ENCODE results near the gene PRKRIP1.

PRKRIP1 gene

DNA sequence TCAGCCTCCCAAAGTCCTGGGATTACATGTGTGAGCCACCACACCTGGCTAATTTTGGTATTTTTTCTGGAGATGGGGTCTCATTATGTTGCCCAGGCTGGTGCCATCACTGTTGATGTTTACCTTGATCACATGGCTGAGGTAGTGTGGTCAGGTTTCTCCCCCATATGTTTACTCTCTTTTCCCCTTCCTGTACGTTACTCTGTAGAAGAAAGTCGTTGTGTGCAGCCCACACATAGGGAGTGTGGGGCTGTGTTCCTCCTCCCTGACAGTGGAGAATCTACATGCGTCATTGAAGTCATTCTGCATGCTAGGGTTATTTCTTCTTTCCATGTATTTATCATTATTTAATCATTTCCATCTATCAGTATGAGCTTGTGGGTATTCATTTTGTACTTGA lies 20.9 kb downstream of the PRKRIP1 start:
- DNase-seq (ENCODE audit: low read depth): no peak
- TF ChIP-seq, protein P1, sequence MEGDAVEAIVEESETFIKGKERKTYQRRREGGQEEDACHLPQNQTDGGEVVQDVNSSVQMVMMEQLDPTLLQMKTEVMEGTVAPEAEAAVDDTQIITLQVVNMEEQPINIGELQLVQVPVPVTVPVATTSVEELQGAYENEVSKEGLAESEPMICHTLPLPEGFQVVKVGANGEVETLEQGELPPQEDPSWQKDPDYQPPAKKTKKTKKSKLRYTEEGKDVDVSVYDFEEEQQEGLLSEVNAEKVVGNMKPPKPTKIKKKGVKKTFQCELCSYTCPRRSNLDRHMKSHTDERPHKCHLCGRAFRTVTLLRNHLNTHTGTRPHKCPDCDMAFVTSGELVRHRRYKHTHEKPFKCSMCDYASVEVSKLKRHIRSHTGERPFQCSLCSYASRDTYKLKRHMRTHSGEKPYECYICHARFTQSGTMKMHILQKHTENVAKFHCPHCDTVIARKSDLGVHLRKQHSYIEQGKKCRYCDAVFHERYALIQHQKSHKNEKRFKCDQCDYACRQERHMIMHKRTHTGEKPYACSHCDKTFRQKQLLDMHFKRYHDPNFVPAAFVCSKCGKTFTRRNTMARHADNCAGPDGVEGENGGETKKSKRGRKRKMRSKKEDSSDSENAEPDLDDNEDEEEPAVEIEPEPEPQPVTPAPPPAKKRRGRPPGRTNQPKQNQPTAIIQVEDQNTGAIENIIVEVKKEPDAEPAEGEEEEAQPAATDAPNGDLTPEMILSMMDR (IDR thresholded peaks at IDR 0.05; ENCODE audit: insufficient read depth, low read depth, low read length, missing control alignments): no peak
- H3K4me3 ChIP-seq (ENCODE audit: low read depth, low read length): no peak overlapping the region

DNA sequence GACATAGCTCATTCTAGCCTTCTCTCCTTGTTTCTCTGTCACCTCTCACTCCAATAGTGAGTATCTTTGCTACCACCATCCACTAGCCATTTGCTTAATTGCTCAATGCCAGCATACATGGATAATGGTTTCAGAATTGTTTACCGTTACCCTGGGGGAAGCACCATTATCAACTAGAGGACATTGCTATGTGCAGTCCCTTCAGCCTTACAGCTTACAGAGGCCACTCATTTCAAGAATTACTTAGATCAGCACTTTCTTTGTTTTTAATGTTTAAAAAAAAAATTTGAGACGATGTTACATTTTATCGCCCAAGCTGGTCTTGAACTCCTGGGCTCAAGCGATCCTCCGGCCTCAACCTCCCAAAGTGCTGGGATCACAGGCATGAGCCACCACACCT lies 22.4 kb downstream of the PRKRIP1 start:
- TF ChIP-seq, protein P1 (IDR thresholded peaks at IDR 0.05; ENCODE audit: insufficient read depth, low read depth, low read length, missing control alignments): no peak
- no peak for DNase-seq (ENCODE audit: low read depth)
- H3K4me3 ChIP-seq (ENCODE audit: low read depth, low read length): no peak overlapping the region

DNA sequence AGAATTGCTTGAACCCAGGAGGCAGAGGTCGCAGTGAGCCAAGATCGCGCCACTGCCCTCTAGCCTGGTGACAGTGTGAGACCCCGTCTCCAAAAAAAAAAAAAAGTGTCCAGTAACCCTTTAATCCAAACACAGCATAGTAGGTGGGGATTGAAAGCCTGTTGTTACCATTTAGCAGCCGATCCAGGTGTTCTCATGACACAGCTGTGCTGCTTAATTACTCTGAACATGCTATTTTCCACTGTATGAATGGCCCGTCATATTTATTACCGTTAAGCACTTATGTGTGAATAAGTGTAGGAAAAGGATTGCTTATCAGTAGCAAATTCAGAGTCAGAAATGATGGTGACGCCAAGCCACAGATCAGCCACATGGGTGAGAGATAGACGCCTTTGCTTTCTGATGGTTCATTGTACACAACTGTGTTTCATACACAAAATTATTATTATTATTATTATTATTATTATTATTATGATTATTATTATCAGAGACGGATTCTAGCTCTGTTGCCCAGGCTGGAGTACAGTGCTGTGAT lies 25.6 kb downstream of the PRKRIP1 start:
- TF ChIP-seq, protein P1 (IDR thresholded peaks at IDR 0.05; ENCODE audit: insufficient read depth, low read depth, low read length, missing control alignments): no peak
- no peak overlapping the region for H3K4me3 ChIP-seq (ENCODE audit: low read depth, low read length)
- no peak for DNase-seq (ENCODE audit: low read depth)

DNA sequence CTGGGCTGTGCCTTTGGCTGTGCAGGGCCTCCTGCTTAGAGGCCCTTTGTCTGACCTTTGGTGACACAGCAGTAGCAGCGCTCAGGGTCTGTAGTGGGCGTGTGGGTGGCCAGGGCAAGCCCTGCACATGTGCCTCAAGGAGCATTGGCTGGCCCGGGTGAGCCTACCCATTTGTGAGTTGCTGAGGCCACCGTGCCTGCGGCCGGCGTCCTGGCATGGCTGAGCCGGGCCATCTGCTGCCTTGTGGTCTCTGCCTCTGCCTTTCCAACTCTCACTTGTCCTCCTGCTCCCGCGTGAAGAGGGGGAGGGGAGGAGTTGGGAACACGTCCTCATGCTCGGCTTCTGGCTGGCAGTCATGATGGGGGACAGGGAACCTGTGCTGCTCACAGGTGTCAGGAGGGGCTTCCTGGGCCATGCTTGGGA lies 28.0 kb downstream of the PRKRIP1 start:
- TF ChIP-seq, protein P1 (IDR thresholded peaks at IDR 0.05; ENCODE audit: insufficient read depth, low read depth, low read length, missing control alignments): no peak
- no peak overlapping the region; the same call in 1 of the 2 replicates for H3K4me3 ChIP-seq (ENCODE audit: low read depth, low read length)
- DNase-seq (ENCODE audit: low read depth): peak; percentile 65

DNA sequence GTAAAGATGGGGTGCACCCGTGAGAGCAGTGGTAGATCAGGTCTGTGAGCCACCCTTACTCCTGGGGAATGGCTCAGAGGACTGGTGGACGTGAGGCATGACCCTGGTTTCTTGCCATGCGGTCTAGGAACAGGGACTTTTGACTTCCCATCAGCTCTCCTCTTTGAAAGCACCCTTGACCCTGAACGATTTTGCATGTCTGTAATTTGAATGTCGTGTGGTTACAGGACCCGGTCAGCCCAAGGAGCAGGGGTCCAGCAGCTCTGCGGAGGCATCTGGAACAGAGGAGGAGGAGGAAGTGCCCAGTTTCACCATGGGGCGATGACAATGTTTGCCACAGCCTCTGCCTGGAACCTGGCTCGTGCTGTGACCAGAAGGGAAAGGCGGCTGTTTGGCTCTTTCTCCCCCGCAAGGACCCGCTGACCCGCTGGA lies 28.6 kb downstream of the PRKRIP1 start:
- TF ChIP-seq, protein P1 (IDR thresholded peaks at IDR 0.05; ENCODE audit: insufficient read depth, low read depth, low read length, missing control alignments): no peak
- DNase-seq (ENCODE audit: low read depth): peak; percentile 82
- H3K4me3 ChIP-seq (ENCODE audit: low read depth, low read length): peak overlapping the region; percentile 65

DNA sequence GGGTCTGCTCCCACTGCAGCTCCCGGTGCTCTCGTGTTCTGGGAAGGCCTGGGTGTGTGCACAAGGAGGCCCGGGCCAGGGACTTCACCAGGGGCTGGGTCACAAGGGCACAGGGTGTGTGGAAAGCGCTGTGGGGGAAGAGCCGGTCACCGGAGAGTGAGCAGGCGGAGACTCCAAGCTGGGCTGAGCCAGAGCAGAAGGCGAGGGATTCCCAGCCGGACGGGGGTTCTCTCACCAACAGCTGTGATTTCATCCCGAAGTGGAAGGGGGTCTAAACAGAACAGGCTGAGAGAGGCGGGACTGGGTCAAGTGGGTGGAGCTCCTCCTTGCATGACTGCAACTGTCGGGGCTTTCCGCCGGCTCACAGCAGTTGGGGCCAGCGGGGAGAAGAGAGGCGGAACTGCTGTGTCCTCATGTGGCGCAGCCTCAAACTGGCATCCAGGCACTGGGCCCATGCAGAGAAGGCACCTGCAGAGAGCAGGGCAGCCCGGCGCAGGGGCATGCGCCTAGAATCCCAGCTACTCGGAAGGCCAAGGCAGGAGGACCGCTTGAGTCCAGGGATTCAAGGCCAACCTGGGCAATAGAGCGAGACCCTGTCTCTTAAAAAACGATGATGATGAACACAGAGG lies 29.6 kb downstream of the PRKRIP1 start:
- TF ChIP-seq, protein P1 (IDR thresholded peaks at IDR 0.05; ENCODE audit: insufficient read depth, low read depth, low read length, missing control alignments): no peak
- H3K4me3 ChIP-seq (ENCODE audit: low read depth, low read length): peak overlapping the region; percentile 65
- DNase-seq (ENCODE audit: low read depth): peak; percentile 97
